ENCODE data around the gene EXT2. TPM values are rescaled to one million over a fixed set of nuclear protein-coding genes. Genes with fewer than 3 reads are reported as not detected.

Gene EXT2
- total RNA-seq, 1 donor from 2014 or later, result 73.9 TPM

DNA sequence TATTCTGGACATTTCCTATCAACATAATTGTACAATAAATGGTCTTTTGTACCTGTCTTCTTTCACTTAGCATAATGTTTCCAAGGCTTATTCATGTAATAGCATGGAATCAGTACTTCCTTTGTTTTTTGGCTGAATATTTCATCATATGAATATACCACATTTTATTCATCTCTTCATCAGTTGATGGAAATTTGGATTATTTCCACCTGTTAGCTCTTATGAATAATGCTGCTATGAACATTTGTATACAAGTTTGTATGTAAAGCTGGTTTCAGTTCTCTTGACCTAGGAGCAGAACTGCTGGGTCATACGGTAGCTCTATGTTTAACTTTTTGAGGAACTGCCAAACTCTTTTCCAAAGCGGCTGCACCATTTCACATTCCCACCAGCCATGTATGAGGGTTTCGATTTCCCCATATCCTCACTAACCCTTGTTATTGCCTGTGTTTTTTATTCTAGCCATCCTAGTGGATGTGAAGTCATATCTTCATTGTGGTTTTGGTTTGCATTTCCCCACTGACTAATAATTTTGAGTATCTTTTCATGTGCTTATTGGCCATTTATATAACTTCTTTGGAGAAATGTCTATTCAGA lies 20.9 kb downstream of the EXT2 start:
- no peak overlapping the region for H3K27ac Mint-ChIP-seq
- peaks cover 15% of the 10 kb centered on the region for H3K36me3 Mint-ChIP-seq (ENCODE audit: insufficient read depth)

DNA sequence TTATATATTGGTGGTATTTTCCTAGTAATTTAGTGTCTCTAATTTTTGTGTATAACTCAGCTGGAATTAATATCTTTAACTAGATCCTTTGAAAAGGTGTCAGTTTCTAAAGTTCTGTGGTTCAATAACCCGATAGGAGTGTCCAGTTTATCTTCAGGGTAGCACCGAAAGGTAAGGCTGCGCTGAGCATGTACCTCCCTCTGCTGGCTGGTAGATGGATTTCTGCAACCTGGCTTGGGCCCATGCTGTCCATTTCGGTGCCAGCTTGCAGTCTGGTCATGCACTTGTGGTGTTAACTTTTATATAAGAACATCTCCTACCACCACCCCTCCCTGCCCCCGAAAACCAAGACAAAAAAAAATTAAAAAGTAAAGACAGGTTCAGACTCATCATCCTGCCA lies 24.7 kb downstream of the EXT2 start:
- no peak for DNase-seq (ENCODE audit: low spot score, unreplicated experiment)
- no peaks in the 10 kb centered on the region for H3K9me3 Mint-ChIP-seq (ENCODE audit: low read depth)
- H3K27me3 Mint-ChIP-seq, result no peaks in the 10 kb centered on the region
- TF ChIP-seq, protein P1, sequence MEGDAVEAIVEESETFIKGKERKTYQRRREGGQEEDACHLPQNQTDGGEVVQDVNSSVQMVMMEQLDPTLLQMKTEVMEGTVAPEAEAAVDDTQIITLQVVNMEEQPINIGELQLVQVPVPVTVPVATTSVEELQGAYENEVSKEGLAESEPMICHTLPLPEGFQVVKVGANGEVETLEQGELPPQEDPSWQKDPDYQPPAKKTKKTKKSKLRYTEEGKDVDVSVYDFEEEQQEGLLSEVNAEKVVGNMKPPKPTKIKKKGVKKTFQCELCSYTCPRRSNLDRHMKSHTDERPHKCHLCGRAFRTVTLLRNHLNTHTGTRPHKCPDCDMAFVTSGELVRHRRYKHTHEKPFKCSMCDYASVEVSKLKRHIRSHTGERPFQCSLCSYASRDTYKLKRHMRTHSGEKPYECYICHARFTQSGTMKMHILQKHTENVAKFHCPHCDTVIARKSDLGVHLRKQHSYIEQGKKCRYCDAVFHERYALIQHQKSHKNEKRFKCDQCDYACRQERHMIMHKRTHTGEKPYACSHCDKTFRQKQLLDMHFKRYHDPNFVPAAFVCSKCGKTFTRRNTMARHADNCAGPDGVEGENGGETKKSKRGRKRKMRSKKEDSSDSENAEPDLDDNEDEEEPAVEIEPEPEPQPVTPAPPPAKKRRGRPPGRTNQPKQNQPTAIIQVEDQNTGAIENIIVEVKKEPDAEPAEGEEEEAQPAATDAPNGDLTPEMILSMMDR (IDR thresholded peaks at IDR 0.05; ENCODE audit: unreplicated experiment), result peak; percentile 42
- no peaks in the 10 kb centered on the region for H3K4me1 Mint-ChIP-seq (ENCODE audit: low read depth)
- peaks cover 11% of the 10 kb centered on the region for H3K36me3 Mint-ChIP-seq (ENCODE audit: insufficient read depth)
- H3K27ac Mint-ChIP-seq, result no peak overlapping the region
- H3K4me3 Mint-ChIP-seq (ENCODE audit: low read depth), result no peak overlapping the region

More for the DNA sequence above, 20.9 kb downstream of the EXT2 start:
- H3K9me3 Mint-ChIP-seq (ENCODE audit: low read depth), result no peaks in the 10 kb centered on the region
- TF ChIP-seq, protein P1 (IDR thresholded peaks at IDR 0.05; ENCODE audit: unreplicated experiment), result no peak
- DNase-seq (ENCODE audit: low spot score, unreplicated experiment), result no peak
- H3K4me1 Mint-ChIP-seq (ENCODE audit: low read depth), result no peaks in the 10 kb centered on the region
- H3K4me3 Mint-ChIP-seq (ENCODE audit: low read depth), result no peak overlapping the region
- no peaks in the 10 kb centered on the region for H3K27me3 Mint-ChIP-seq

DNA sequence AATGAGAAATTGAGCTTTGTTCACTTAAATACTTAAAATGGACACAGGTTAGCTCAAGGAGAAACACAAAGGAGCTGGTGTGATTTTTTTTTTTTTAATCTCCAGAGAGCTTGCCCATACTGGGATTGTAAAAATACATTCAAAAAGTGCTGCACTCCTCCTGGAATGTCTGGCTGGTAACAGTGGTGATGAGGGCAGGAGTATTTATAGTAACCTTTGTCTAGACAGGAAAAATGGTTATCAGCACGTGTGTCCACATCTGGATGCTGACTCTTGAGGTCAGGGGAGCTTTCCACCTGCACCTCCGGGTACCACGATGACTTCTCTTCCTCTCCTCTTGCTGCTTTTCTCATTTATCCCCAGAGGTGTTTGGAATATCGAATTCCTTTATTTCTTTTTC lies 30.1 kb downstream of the EXT2 start:
- TF ChIP-seq, protein P1 (IDR thresholded peaks at IDR 0.05; ENCODE audit: unreplicated experiment), result no peak

DNA sequence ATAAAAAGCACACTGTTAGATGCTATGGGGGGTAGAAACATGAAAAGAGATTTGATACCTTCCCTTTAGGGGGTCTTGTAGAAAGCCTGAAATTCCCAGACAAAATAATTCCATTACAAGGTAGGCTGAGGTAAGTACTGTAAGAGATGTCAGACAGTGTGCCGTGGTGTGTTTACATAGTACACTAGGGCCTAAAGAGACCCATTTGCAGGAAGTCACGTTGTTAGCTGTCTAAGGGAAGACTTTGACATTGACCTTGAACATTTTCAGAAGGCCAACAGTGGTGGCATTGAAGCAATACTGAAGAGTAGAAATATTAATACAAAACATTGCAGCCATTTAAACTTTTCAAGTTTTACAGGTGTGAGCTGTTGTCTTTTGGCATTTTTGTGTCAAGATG lies 30.8 kb downstream of the EXT2 start:
- no peaks in the 10 kb centered on the region for H3K27me3 Mint-ChIP-seq
- TF ChIP-seq, protein P1 (IDR thresholded peaks at IDR 0.05; ENCODE audit: unreplicated experiment), result no peak
- no peaks in the 10 kb centered on the region for H3K9me3 Mint-ChIP-seq (ENCODE audit: low read depth)
- no peak overlapping the region for H3K27ac Mint-ChIP-seq
- H3K4me1 Mint-ChIP-seq (ENCODE audit: low read depth), result no peaks in the 10 kb centered on the region
- no peak for DNase-seq (ENCODE audit: low spot score, unreplicated experiment)
- H3K36me3 Mint-ChIP-seq (ENCODE audit: insufficient read depth), result peaks cover 15% of the 10 kb centered on the region
- no peak overlapping the region for H3K4me3 Mint-ChIP-seq (ENCODE audit: low read depth)

More for the DNA sequence above, 30.1 kb downstream of the EXT2 start:
- H3K9me3 Mint-ChIP-seq (ENCODE audit: low read depth), result no peaks in the 10 kb centered on the region
- DNase-seq (ENCODE audit: low spot score, unreplicated experiment), result no peak
- H3K27me3 Mint-ChIP-seq, result no peaks in the 10 kb centered on the region
- no peaks in the 10 kb centered on the region for H3K4me1 Mint-ChIP-seq (ENCODE audit: low read depth)
- no peak overlapping the region for H3K4me3 Mint-ChIP-seq (ENCODE audit: low read depth)
- no peak overlapping the region for H3K27ac Mint-ChIP-seq
- H3K36me3 Mint-ChIP-seq (ENCODE audit: insufficient read depth), result peaks cover 14% of the 10 kb centered on the region

DNA sequence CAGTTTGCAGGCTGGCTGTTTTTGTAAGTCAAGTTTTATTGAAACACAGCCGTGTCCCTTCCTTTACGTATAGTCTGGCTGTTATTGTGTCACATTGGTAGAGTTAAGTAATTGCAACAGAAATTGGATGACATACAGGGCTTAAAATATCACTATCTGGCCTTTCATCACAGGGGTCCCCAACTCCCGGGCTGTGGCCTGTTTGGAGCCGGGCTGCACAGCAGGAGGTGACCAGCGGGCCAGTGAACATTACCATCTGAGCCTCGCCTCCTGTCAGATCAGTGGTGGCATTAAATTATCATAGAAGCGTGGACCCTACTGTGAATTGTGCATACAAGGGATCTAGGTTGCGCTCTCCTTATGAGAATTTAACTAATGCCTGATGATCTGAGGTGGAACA lies 31.7 kb downstream of the EXT2 start:
- DNase-seq (ENCODE audit: low spot score, unreplicated experiment), result no peak
- Mint-ChIP-seq H3K27ac (no peak overlapping the region), H3K9me3 (ENCODE audit: low read depth) (no peaks in the 10 kb centered on the region), H3K36me3 (ENCODE audit: insufficient read depth) (peaks cover 15% of the 10 kb centered on the region), H3K27me3 (no peaks in the 10 kb centered on the region), H3K4me1 (ENCODE audit: low read depth) (no peaks in the 10 kb centered on the region), H3K4me3 (ENCODE audit: low read depth) (no peak overlapping the region)
- TF ChIP-seq, protein P1 (IDR thresholded peaks at IDR 0.05; ENCODE audit: unreplicated experiment), result no peak

All from progenitor cell of endocrine pancreas (in vitro differentiated cells).